HEK293T (cell line): Measurements from ENCODE around the gene CCDC24.

Experiments used
- CTCF ChIA-PET: fragments of 350-600 bp; formaldehyde crosslinking; extraction: SDS; loops from one replicate; lab custom pipeline; 2021; ENCODE audit warnings: antibody characterized with exemption, inconsistent platforms; lab: Yijun Ruan, JAX
- POLR2A ChIA-PET: fragments of 350-600 bp; formaldehyde crosslinking; extraction: SDS; loops from one replicate; lab custom pipeline; 2020; ENCODE audit warnings: antibody characterized with exemption, inconsistent platforms; lab: Yijun Ruan, JAX
- DNase-seq: peaks from one replicate; pipeline ENCODE4 v3.0.0; 2012; ENCODE audit warnings: mixed read lengths; ENCODE audit errors: extremely low spot score
- ARNT ChIP-seq: fragments of 450-650 bp; IDR thresholded peaks from 2 replicates; pipeline ENCODE4 v1.6.1; 2017; ENCODE audit warnings: mild to moderate bottlenecking
- BHLHE40 ChIP-seq: fragments of 450-650 bp; IDR thresholded peaks from 2 replicates; pipeline ENCODE4 v1.6.1; 2016; ENCODE audit warnings: mild to moderate bottlenecking, moderate library complexity, borderline replicate concordance
- CTBP1 ChIP-seq: fragments of 450-650 bp; IDR thresholded peaks from 2 replicates; pipeline ENCODE4 v1.6.1; 2016; ENCODE audit warnings: borderline replicate concordance
- ELF4 ChIP-seq: fragments of 450-650 bp; IDR thresholded peaks from 2 replicates; pipeline ENCODE4 v1.6.1; 2017; ENCODE audit warnings: antibody characterized with exemption
- FOXA1 ChIP-seq: fragments of 450-650 bp; IDR thresholded peaks from 2 replicates; pipeline ENCODE4 v1.6.1; 2016; ENCODE audit warnings: mild to moderate bottlenecking
- FOXK2 ChIP-seq: fragments of 450-650 bp; IDR thresholded peaks from 2 replicates; pipeline ENCODE4 v1.6.1; 2016; ENCODE audit warnings: mild to moderate bottlenecking
- FOXM1 ChIP-seq: fragments of 450-650 bp; IDR thresholded peaks from 2 replicates; pipeline ENCODE4 v1.6.1; 2017; ENCODE audit warnings: mild to moderate bottlenecking, borderline replicate concordance
- HDGF ChIP-seq: fragments of 450-650 bp; IDR thresholded peaks from 2 replicates; pipeline ENCODE4 v1.6.1; 2017; ENCODE audit warnings: antibody characterized with exemption, borderline replicate concordance
- L3MBTL2 ChIP-seq: fragments of 450-650 bp; conservative IDR thresholded peaks from 2 replicates; pipeline ENCODE4 v1.6.1; 2016; ENCODE audit warnings: mild to moderate bottlenecking
- LEF1 ChIP-seq: fragments of 450-650 bp; IDR thresholded peaks from 2 replicates; pipeline ENCODE4 v1.6.1; 2017; ENCODE audit warnings: mild to moderate bottlenecking, borderline replicate concordance
- NFRKB ChIP-seq: fragments of 450-650 bp; IDR thresholded peaks from 2 replicates; pipeline ENCODE4 v1.6.1; 2016; ENCODE audit warnings: mild to moderate bottlenecking, moderate library complexity
- SP1 ChIP-seq: fragments of 450-650 bp; IDR thresholded peaks from 2 replicates; pipeline ENCODE4 v1.6.1; 2017
- SUZ12 ChIP-seq: fragments of 450-650 bp; IDR thresholded peaks from 2 replicates; pipeline ENCODE4 v1.6.1; 2016; ENCODE audit warnings: mild to moderate bottlenecking
- TARDBP ChIP-seq: fragments of 450-650 bp; IDR thresholded peaks from 2 replicates; pipeline ENCODE4 v1.6.1; 2016
- ZNF384 ChIP-seq: fragments of 450-650 bp; IDR thresholded peaks from 2 replicates; pipeline ENCODE4 v1.6.1; 2016
- TF ChIP-seq, protein P1 (sequence below): fragments of 450-650 bp; IDR thresholded peaks from 2 replicates; pipeline ENCODE4 v1.6.1; 2016

Gene CCDC24

GRCh38 chr1:43979528-43980254 lies 11.7 kb upstream of the CCDC24 start:
- ChIA-PET POLR2A (no interaction called here), CTCF (no interaction called here)
- peak; percentile 85 for TF ChIP-seq L3MBTL2
- no peak for TF ChIP-seq ELF4
- no peak for DNase-seq

DNA sequence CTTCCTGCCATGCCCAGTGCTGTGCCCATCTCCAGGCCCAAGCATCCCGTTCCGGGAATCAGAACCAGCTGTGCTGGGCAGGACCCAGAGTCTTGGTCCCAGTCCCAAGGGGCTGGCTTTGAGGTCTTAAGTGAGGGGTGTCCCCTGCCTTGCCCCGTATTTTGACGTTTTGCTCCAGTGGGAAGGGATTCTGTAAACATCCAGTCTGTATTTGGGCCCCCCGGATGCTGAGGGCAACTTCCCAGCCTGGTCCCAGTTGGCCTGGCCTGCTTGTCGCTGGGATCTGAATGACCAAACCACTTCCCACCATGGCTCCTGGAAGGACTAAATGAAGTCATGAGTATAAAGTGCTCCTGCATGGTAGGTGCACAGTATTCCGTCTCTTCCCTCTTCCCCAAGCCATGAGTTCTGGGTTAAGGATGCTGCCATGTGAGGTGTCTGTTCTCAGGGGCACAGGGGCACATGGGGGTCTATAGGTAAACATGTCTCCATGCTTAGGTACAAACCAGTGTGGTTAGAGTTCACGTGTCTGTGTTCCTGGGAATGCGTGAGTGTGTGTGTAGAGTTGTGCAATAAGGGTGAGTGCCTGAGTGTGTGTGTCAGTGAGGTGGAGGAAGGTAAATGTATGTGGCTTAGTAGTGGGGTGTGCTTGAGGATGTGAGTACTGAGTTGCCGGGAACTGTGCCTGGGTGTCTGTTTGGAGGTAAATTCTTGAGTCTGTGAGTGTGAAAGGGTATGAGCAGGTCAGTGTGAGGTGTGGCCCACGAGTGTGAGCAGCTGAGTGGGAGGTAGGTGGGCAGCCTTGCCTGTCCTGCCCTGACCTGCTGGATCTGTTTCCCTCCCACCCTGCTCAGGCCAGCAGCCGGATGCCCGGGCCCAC lies 10.9 kb upstream of the CCDC24 start:
- CTCF ChIA-PET: no interaction called here
- no peak for DNase-seq
- POLR2A ChIA-PET: no interaction called here
- TF ChIP-seq FOXA1 (no peak), ARNT (no peak), NFRKB (no peak), TARDBP (no peak), FOXK2 (no peak), L3MBTL2 (no peak), ZNF384 (no peak), SP1 (no peak), HDGF (no peak), BHLHE40 (no peak), FOXM1 (no peak)
- TF ChIP-seq, protein P1, sequence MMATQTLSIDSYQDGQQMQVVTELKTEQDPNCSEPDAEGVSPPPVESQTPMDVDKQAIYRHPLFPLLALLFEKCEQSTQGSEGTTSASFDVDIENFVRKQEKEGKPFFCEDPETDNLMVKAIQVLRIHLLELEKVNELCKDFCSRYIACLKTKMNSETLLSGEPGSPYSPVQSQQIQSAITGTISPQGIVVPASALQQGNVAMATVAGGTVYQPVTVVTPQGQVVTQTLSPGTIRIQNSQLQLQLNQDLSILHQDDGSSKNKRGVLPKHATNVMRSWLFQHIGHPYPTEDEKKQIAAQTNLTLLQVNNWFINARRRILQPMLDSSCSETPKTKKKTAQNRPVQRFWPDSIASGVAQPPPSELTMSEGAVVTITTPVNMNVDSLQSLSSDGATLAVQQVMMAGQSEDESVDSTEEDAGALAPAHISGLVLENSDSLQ: no peak

DNA sequence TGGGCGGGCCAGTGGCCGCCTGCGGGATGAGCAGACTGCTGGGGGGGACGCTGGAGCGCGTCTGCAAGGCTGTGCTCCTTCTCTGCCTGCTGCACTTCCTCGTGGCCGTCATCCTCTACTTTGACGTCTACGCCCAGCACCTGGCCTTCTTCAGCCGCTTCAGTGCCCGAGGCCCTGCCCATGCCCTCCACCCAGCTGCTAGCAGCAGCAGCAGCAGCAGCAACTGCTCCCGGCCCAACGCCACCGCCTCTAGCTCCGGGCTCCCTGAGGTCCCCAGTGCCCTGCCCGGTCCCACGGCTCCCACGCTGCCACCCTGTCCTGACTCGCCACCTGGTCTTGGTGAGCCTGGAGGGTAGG lies 10.3 kb upstream of the CCDC24 start:
- ChIA-PET CTCF (no interaction called here), POLR2A (no interaction called here)
- TF ChIP-seq FOXK2: no peak
- no peak for TF ChIP-seq HDGF
- TF ChIP-seq CTBP1: no peak
- TF ChIP-seq ELF4: no peak
- no peak for TF ChIP-seq SP1
- no peak for TF ChIP-seq LEF1
- TF ChIP-seq TARDBP: no peak
- TF ChIP-seq ARNT: no peak
- TF ChIP-seq FOXM1: no peak
- no peak for TF ChIP-seq L3MBTL2
- no peak for TF ChIP-seq NFRKB
- no peak for DNase-seq

- no peak for DNase-seq
- CTCF ChIA-PET: no interaction called here
- POLR2A ChIA-PET: no interaction called here
- TF ChIP-seq ARNT (no peak), LEF1 (no peak), NFRKB (no peak), FOXM1 (no peak), HDGF (no peak), SP1 (no peak), TARDBP (no peak), FOXK2 (no peak), CTBP1 (no peak), ZNF384 (no peak), SUZ12 (no peak), ELF4 (no peak), FOXA1 (no peak), BHLHE40 (no peak), L3MBTL2 (no peak)
- TF ChIP-seq, protein P1: no peak
Measured at GRCh38 chr1:43981636-43982035, 9.8 kb upstream of the CCDC24 start.

GRCh38 chr1:43982241-43982640 lies 9.2 kb upstream of the CCDC24 start:
- ChIA-PET CTCF (no interaction called here), POLR2A (no interaction called here)
- TF ChIP-seq SUZ12: no peak
- TF ChIP-seq L3MBTL2: no peak
- TF ChIP-seq FOXA1: no peak
- TF ChIP-seq CTBP1: no peak
- TF ChIP-seq NFRKB: no peak
- no peak for TF ChIP-seq FOXK2
- no peak for TF ChIP-seq TARDBP
- no peak for TF ChIP-seq ARNT
- no peak for TF ChIP-seq FOXM1
- no peak for TF ChIP-seq BHLHE40
- TF ChIP-seq ELF4: no peak
- no peak for TF ChIP-seq LEF1
- TF ChIP-seq, protein P1: no peak
- TF ChIP-seq SP1: no peak
- TF ChIP-seq ZNF384: no peak
- no peak for DNase-seq

- DNase-seq: no peak
- ChIA-PET POLR2A (no interaction called here), CTCF (no interaction called here)
- TF ChIP-seq BHLHE40 (no peak), FOXK2 (no peak), TARDBP (no peak), ZNF384 (no peak)
Measured at GRCh38 chr1:43982808-43983207, 8.6 kb upstream of the CCDC24 start.
